GM12878 (cell line): ENCODE measurements around the gene KRCC1. TPM values are rescaled to one million over a fixed set of nuclear protein-coding genes. Genes with fewer than 3 reads are reported as not detected.

ENCODE experiments used
- ATAC-seq: fragments of 200-7000 bp; cut with Tn5 transposase; 3 replicates; pipeline ENCODE4 v1.9.1; 2020; ENCODE audit warnings: mild to moderate bottlenecking, moderate library complexity
- BruUV-seq: library from RNA; stranded (reverse); fragments of 400-500 nt; replicated peaks from 2 replicates; lab custom pipeline; 2021; lab: Mats Ljungman, UMichigan
- CTCF ChIA-PET: fragments of 300-600 bp; sonication (Branson Sonifier 250); formaldehyde crosslinking; extraction: SDS; loops from one replicate; lab custom pipeline; 2021; ENCODE audit warnings: inconsistent platforms; lab: Yijun Ruan, JAX
- POLR2A ChIA-PET: fragments of 350-600 bp; formaldehyde crosslinking; extraction: SDS; loops from one replicate; lab custom pipeline; 2021; ENCODE audit warnings: inconsistent platforms; lab: Charles Lee
- RAD21 ChIA-PET: fragments of 300-600 bp; sonication (Branson Sonifier 250); formaldehyde crosslinking; loops from one replicate; lab custom pipeline; 2023; ENCODE audit warnings: antibody characterized with exemption; ENCODE audit not compliant: unreplicated experiment; lab: Charles Lee
- SMC1A ChIA-PET: fragments of 300-600 bp; sonication (Branson Sonifier 250); formaldehyde crosslinking; loops from one replicate; lab custom pipeline; 2023; ENCODE audit not compliant: unreplicated experiment, uncharacterized antibody; lab: Charles Lee
- DNase-seq: peaks from one replicate; pipeline ENCODE4 v3.0.0-alpha.2; 2011; ENCODE audit warnings: low read depth, low spot score
- FAIRE-seq: peaks from 3 replicates; lab custom pipeline; 2011; peaks lifted over from hg19 to GRCh38; lab: Jason Lieb, UNC
- H2AFZ ChIP-seq: 2 replicates; pipeline ENCODE4 v1.6.0; 2011; ENCODE audit warnings: low read depth, low read length, control low read depth; ENCODE audit not compliant: control insufficient read depth
- H3K27ac ChIP-seq: 2 replicates; pipeline ENCODE4 v1.5.1; 2011; ENCODE audit warnings: control low read depth; ENCODE audit not compliant: control insufficient read depth, insufficient read depth
- H3K27me3 ChIP-seq, 2 experiments: replicated peaks in 1 of 2; 2 replicates each; pipeline versions ENCODE4 v1.6.0 to v1.6.1; 2011; ENCODE audit warnings: low read length in 1 of 2; ENCODE audit not compliant: control insufficient read depth in 2 of 2, insufficient read depth in 2 of 2
- H3K36me3 ChIP-seq, 2 experiments: 2 replicates each; pipeline ENCODE4 v1.5.1; 2011; ENCODE audit warnings: low read length in 1 of 2; ENCODE audit not compliant: control insufficient read depth in 2 of 2, insufficient read depth in 2 of 2
- H3K4me1 ChIP-seq: 2 replicates; pipeline ENCODE4 v1.6.1; 2011; ENCODE audit warnings: mild to moderate bottlenecking, low read length, moderate library complexity, mixed read lengths; ENCODE audit not compliant: control insufficient read depth, insufficient read depth
- H3K4me2 ChIP-seq: 2 replicates; pipeline ENCODE4 v1.6.0; 2011; ENCODE audit warnings: control low read depth; ENCODE audit not compliant: control insufficient read depth, insufficient read depth
- H3K4me3 ChIP-seq: fragments of 200-600 bp; sonication (generic); 2 replicates; pipeline ENCODE4 v1.5.1; 2016
- H3K79me2 ChIP-seq: 2 replicates; pipeline ENCODE4 v1.6.0; 2011; ENCODE audit warnings: low read length; ENCODE audit not compliant: control insufficient read depth, insufficient read depth
- H3K9ac ChIP-seq: 2 replicates; pipeline ENCODE4 v1.8.0; 2011; ENCODE audit warnings: low read length, control low read depth, mixed read lengths; ENCODE audit not compliant: control insufficient read depth, insufficient read depth
- H3K9me3 ChIP-seq: replicated peaks from 3 replicates; pipeline ENCODE4 v1.5.1; 2011; ENCODE audit warnings: mild to moderate bottlenecking, low read length; ENCODE audit not compliant: control insufficient read depth, insufficient read depth
- H4K20me1 ChIP-seq: 2 replicates; pipeline ENCODE4 v1.6.0; 2011; ENCODE audit not compliant: control insufficient read depth, insufficient read depth
- BRCA1 ChIP-seq: IDR thresholded peaks from 2 replicates; pipeline ENCODE4 v1.6.1; 2011; ENCODE audit warnings: low read depth, low read length, improper control_type of control experiment
- CHD4 ChIP-seq: fragments of 200-600 bp; sonication (generic); IDR thresholded peaks from 2 replicates; pipeline ENCODE4 v1.6.1; 2016; ENCODE audit warnings: mild to moderate bottlenecking
- ELK1 ChIP-seq: IDR thresholded peaks from 2 replicates; pipeline ENCODE4 v1.6.1; 2012; ENCODE audit warnings: low read depth, low read length, improper control_type of control experiment
- ZNF217 ChIP-seq: fragments of 450-650 bp; IDR thresholded peaks from 2 replicates; pipeline ENCODE4 v1.6.1; 2017; ENCODE audit warnings: antibody characterized with exemption, mild to moderate bottlenecking
- ZNF24 ChIP-seq: fragments of 450-650 bp; IDR thresholded peaks from 2 replicates; pipeline ENCODE4 v1.6.1; 2017; ENCODE audit warnings: antibody characterized with exemption, mild to moderate bottlenecking
- WGBS: methylation state at CpG from one replicate; pipeline ENCODE4 v1.1.6; 2016; ENCODE audit warnings: low lambda C conversion rate; ENCODE audit not compliant: insufficient replicate concordance, insufficient coverage; ENCODE audit errors: missing lambda C conversion rate; 5-methylcytosine and 5-hydroxymethylcytosine counted together
- in situ Hi-C: fragments of 300-500 bp; cut with MboI; formaldehyde crosslinking; loops from 9 replicates; pipeline ENCODE4 v1.14.3; 2018; ENCODE audit warnings: mixed read lengths
- intact Hi-C: fragments of 100-400 bp; cut with micrococcal nuclease; formaldehyde crosslinking; loops from one replicate; pipeline ENCODE4 v1.14.2; 2022; ENCODE audit not compliant: unreplicated experiment
- polyA plus RNA-seq, 11 experiments: library from polyadenylated mRNA; depleted of rRNA in 4 of 11; unstranded in 6 of 11; stranded (reverse) in 5 of 11; fragments of >200 nt; fragmentation: Nextera tagmentation in 4 of 11; fragmentation: Illumina TruSeq in 1 of 11; extraction: Ambion mirVana in 4 of 11; extraction: Trizol in 1 of 11; gene quantifications; 1 replicate in 1 of 11; 2 replicates in 10 of 11; pipeline versions ENCODE4 v1.2.1 to v1.2.3, GENCODE V29; 2011 to 2016; ENCODE audit warnings: inconsistent platforms in 2 of 11, missing spikeins in 2 of 11, low read depth in 1 of 11
- total RNA-seq, 4 experiments: library from RNA; depleted of rRNA in 3 of 4; stranded (reverse); fragments of >200 nt in 3 of 4; fragmentation: Illumina TruSeq in 1 of 4; extraction: Trizol in 1 of 4; gene quantifications; 2 replicates each; pipeline versions ENCODE4 v1.2.1 to v1.2.3, GENCODE V29; 2013 to 2021
- TF ChIP-seq, protein P1 (sequence below): fragments of 450-650 bp; IDR thresholded peaks from 2 replicates; pipeline ENCODE4 v1.6.1; 2017; ENCODE audit warnings: antibody characterized with exemption, mild to moderate bottlenecking, moderate library complexity
- TF ChIP-seq, protein P2 (sequence below): fragments of 450-650 bp; formaldehyde crosslinking; IDR thresholded peaks from 2 replicates; pipeline ENCODE4 v1.5.0; 2022; ENCODE audit warnings: mild to moderate bottlenecking, missing genetic modification characterization

Gene KRCC1
- total and polyA plus RNA-seq, 10 of the 15 experiments (the other 5 are each of a cell fraction or from before 2014, with no cell fraction given) = 3.8 to 27.2 (median 12.5) TPM

GRCh38 chr2:88077080-88077479 lies 21.5 kb upstream of the KRCC1 start:
- no TSS peak for BruUV-seq
- in situ Hi-C loops = no loop called here

GRCh38 chr2:88074854-88075292 lies 19.3 kb upstream of the KRCC1 start:
- no peak overlapping the region for H3K4me2 ChIP-seq
- H2AFZ ChIP-seq = no peak overlapping the region
- H3K79me2 ChIP-seq = no peaks in the 10 kb centered on the region
- POLR2A ChIA-PET = no interaction called here
- CTCF ChIA-PET = interaction anchor here (1.1 to 1.2 kb wide), 2 partner anchors 8 to 14 kb away, joined by 3 to 5 read pairs; no protein-coding TSS in a partner anchor
- no TSS peak for BruUV-seq
- FAIRE-seq (no peak), ATAC-seq (no peak), DNase-seq (no peak)
- no peak overlapping the region for H3K4me3 ChIP-seq
- H3K27ac ChIP-seq = no peak overlapping the region
- 32% methylated on average over 4 of the region's 4 CpGs for WGBS
- H3K4me1 ChIP-seq = no peaks in the 10 kb centered on the region
- H3K9ac ChIP-seq = no peak overlapping the region
- RAD21 ChIA-PET = no interaction called here
- SMC1A ChIA-PET = no interaction called here
- H3K36me3 ChIP-seq = no peaks in the 10 kb centered on the region
- in situ Hi-C loops = loop anchor here (25.0 kb wide), 1 partner anchor 587 kb away; no protein-coding TSS in a partner anchor
- no peaks in the 10 kb centered on the region for H3K9me3 ChIP-seq
- intact Hi-C loops = no loop called here
- H4K20me1 ChIP-seq = no peaks in the 10 kb centered on the region
- H3K27me3 ChIP-seq = no peaks in the 10 kb centered on the region
- TF ChIP-seq BRCA1 = no peak
- TF ChIP-seq, protein P1, sequence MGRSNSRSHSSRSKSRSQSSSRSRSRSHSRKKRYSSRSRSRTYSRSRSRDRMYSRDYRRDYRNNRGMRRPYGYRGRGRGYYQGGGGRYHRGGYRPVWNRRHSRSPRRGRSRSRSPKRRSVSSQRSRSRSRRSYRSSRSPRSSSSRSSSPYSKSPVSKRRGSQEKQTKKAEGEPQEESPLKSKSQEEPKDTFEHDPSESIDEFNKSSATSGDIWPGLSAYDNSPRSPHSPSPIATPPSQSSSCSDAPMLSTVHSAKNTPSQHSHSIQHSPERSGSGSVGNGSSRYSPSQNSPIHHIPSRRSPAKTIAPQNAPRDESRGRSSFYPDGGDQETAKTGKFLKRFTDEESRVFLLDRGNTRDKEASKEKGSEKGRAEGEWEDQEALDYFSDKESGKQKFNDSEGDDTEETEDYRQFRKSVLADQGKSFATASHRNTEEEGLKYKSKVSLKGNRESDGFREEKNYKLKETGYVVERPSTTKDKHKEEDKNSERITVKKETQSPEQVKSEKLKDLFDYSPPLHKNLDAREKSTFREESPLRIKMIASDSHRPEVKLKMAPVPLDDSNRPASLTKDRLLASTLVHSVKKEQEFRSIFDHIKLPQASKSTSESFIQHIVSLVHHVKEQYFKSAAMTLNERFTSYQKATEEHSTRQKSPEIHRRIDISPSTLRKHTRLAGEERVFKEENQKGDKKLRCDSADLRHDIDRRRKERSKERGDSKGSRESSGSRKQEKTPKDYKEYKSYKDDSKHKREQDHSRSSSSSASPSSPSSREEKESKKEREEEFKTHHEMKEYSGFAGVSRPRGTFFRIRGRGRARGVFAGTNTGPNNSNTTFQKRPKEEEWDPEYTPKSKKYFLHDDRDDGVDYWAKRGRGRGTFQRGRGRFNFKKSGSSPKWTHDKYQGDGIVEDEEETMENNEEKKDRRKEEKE = no peak
- no peak for TF ChIP-seq ZNF217
- no peak for TF ChIP-seq ZNF24
- TF ChIP-seq, protein P2, sequence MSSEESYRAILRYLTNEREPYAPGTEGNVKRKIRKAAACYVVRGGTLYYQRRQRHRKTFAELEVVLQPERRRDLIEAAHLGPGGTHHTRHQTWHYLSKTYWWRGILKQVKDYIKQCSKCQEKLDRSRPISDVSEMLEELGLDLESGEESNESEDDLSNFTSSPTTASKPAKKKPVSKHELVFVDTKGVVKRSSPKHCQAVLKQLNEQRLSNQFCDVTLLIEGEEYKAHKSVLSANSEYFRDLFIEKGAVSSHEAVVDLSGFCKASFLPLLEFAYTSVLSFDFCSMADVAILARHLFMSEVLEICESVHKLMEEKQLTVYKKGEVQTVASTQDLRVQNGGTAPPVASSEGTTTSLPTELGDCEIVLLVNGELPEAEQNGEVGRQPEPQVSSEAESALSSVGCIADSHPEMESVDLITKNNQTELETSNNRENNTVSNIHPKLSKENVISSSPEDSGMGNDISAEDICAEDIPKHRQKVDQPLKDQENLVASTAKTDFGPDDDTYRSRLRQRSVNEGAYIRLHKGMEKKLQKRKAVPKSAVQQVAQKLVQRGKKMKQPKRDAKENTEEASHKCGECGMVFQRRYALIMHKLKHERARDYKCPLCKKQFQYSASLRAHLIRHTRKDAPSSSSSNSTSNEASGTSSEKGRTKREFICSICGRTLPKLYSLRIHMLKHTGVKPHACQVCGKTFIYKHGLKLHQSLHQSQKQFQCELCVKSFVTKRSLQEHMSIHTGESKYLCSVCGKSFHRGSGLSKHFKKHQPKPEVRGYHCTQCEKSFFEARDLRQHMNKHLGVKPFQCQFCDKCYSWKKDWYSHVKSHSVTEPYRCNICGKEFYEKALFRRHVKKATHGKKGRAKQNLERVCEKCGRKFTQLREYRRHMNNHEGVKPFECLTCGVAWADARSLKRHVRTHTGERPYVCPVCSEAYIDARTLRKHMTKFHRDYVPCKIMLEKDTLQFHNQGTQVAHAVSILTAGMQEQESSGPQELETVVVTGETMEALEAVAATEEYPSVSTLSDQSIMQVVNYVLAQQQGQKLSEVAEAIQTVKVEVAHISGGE (CRISPR knock-in tag) = no peak

More at GRCh38 chr2:88077080-88077479, 21.5 kb upstream of the KRCC1 start:
- H3K4me3 ChIP-seq = no peak overlapping the region
- ChIA-PET SMC1A (no interaction called here), POLR2A (no interaction called here), RAD21 (no interaction called here), CTCF (interaction anchor here (1.2 to 2.1 kb wide), 3 partner anchors 13 to 17 kb away, joined by 3 to 11 read pairs (median 5); no protein-coding TSS in a partner anchor)
- no peak overlapping the region for H3K27ac ChIP-seq
- TF ChIP-seq ELK1 = no peak
- no peak for TF ChIP-seq CHD4
- no peaks in the 10 kb centered on the region for H4K20me1 ChIP-seq
- no peaks in the 10 kb centered on the region for H3K9me3 ChIP-seq
- DNase-seq = no peak
- H3K9ac ChIP-seq = no peak overlapping the region
- H2AFZ ChIP-seq = no peak overlapping the region
- 58% methylated on average over 8 of the region's 8 CpGs for WGBS
- H3K36me3 ChIP-seq = no peaks in the 10 kb centered on the region
- no peak for ATAC-seq
- H3K79me2 ChIP-seq = no peaks in the 10 kb centered on the region
- H3K4me2 ChIP-seq = no peak overlapping the region
- FAIRE-seq = no peak
- no peaks in the 10 kb centered on the region for H3K4me1 ChIP-seq
- intact Hi-C loops = no loop called here
- H3K27me3 ChIP-seq = peaks cover 0 to 2% of the 10 kb centered on the region in 2 experiments; a peak in 1 of 4 replicates
